NCI-H187 (cell line): ENCODE results near the gene ZNF648.
A peak's percentile ranks its signal among the peaks of the same experiment; 100 is the strongest.
"Not testable (repeated sequence)": the region's sequence is repeated elsewhere in the genome, so short reads cannot be mapped to it uniquely, and the experiment has no call there.

Experiments used
- DNase-seq, 2 experiments: peaks; one replicate each; lab custom pipeline; 2025; lab: John Stamatoyannopoulos, UW

The ZNF648 gene

DNA sequence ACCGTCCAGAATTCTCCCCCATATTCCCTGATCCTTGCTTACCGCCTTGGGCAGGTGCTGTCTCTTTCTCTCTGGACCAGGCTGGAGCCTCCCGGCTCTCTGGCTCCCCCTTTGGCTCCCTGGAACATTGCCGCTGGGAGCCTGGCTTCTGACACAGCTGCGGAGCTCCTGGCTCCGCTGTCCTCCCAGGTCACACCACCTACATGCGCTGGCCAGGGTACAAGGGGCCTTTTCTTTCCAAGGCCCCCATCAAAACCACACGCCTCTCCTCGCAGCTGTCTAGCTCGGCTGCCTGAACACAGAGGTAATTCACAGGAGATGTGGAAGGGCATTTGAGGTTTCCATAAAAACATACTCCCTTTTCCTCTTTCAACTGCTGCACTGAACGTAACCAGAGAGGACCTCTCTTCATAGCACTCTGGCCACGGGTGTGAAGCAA is 7.5 kb upstream of the ZNF648 start:
- peak; percentile 73 to 78 for DNase-seq

DNA sequence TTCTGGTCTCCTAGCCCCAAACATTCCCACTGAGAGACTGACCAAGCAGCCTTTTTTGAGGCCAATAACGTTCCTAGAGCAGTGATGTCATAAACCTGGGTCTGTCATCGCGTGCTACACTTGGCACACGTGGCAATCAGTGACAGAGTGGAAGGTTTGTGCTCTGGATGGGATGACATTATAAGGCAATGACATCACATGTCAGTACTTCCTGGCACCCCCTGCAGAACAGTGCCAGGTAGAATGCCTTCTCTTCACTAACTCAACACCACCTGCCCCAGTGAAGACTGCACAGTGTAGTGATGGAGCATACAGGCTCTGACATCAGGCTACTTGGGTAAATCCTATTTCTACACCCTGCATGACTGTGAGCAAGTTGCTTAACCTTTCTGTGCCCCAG is 5.4 kb upstream of the ZNF648 start:
- no peak for DNase-seq

DNA sequence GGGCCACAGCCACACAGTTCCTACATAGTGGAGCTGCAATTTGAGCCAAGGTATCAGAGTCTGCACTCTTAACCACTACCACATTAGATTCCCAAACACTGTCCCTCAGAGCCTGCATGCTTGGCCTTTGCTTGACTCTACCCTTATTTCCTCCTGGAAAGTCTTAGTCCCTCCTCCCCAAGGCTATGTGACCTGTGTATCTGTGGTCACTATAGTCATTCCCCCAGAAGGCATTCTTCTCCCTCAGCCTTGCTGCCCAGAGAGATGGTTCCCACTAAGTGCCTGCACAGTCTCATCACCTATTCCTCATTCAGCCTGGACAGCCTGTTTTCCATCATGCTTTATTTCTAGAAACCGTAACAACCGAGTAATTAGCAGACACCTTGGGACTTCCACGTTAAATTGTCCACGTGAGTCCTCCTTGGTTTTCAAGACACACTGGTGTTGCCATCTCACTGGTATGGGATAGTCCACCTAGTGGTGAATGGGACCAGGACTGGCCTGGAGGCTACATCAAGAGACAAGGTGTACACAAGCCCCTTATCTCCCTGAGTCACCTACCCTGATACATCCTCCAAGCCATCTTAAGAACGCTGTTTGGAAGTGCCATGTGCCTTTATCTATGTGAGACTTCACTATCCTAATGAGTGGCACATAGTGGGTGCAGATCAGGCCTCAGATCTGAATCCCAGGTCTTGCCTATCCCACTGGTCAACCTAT is 3.8 kb upstream of the ZNF648 start:
- DNase-seq: no peak

DNA sequence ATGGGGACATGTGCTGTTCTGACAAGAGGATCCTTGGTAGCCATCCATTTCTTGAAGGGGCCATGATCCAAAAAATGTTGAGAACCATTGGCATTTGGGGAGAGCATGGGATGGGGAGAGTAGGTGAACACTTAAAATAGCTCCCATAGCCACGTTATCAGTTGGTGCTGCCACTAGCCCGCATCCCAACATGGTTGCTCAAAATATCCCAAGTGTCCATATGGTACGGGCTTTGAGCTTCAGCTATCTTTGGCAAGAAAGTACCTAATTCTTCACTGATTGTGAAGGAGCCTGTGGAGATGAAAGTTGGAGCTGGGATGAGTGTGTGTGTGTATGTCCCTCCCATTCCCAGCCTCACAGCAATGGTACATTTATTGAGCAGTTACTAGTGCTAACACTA is 3.1 kb upstream of the ZNF648 start:
- DNase-seq: no peak

DNA sequence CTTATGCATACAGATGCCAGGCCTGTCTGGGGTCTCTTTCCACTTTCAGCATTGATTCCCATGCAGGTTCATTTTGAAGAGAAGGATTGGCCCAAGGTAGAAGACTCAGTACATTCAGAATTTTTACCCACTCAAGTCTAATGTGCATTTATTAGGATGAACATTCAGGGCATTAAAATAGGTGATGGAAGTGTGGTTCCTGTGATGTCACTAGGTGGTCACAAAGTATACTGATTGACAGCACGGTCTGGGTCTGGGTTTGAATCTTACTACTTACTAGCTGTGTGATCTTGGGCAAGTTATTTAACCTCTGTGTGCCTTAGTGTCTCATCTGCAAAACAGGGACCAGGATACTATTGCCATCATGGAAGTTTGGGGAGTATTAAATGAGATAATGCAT is 711 bp upstream of the ZNF648 start:
- no peak for DNase-seq

DNA sequence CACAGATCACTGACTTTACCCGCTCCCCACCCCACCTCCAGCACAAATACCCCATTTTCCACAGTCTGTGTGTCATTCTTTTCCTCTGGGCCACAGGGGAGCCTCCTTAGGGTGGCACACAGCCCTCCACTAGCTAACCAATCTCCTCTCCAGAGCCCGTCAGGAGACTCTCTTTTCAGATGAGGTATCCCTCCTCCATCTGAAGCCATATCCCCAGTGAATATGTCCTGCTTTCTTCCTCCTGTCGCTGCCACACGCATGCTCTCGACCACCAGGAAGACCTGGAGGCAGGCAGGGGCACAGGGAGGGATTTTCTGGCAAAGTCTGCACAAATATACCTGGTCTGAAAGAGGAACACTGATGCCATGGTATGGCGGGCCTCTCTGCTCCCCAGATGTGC is 635 bp downstream of the ZNF648 start:
- no peak for DNase-seq

DNA sequence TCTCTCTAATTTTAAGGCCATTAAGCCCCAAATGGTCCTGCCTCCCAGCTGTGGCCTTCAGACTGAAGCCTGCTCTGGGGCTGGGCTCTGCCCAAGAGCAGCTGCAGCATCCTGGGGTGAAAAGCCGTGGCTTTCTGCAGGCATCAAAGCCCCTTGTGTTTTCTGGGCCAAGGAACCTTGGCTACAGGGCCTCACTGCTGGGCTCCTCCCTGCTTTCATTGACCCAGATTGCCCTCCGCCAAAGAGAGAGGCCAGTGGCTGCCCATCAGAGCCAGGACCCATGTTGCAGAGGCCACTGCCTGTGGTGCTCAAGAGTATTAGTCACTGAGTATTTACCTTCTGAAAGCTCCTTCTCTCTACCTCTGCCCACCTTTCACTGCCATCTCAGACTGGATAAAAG is 1.6 kb downstream of the ZNF648 start:
- DNase-seq: no peak

DNA sequence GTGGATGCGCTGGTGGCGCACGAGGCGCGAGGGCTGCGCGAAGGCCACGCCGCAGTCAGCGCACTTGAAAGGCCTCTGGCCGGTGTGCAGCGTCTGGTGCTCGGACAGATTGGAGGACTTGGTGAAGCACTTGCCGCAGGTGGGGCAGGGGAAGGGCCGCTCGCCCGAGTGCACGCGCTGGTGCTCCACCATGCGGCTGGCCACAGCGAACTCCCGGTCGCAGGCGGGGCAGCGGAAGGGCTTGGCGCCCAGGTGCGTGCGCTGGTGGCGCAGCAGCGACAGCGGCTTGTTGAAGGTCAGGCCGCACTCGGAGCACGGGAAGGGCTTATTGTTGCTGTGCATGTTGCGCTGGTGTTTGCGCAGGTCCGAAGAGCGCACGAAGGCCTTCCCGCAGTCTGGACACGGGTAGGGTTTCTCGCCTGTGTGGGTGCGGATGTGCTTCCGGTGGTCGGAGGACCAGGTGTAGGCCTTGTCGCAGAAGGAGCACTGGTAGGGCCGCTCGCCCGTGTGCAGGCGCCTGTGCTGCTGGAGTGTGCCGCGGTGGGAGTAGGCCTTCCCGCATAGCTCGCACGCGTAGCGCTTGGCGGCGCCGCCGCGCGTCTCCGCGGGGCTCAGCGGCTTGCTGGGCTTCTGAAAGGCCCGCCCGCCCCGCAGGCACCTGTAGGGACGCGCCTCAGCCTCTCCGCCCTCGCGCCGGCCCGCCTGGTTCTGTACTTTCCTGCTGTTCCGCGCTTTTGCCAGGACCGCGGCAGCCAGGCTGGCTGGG is 4.7 kb downstream of the ZNF648 start:
- DNase-seq: no peak

DNA sequence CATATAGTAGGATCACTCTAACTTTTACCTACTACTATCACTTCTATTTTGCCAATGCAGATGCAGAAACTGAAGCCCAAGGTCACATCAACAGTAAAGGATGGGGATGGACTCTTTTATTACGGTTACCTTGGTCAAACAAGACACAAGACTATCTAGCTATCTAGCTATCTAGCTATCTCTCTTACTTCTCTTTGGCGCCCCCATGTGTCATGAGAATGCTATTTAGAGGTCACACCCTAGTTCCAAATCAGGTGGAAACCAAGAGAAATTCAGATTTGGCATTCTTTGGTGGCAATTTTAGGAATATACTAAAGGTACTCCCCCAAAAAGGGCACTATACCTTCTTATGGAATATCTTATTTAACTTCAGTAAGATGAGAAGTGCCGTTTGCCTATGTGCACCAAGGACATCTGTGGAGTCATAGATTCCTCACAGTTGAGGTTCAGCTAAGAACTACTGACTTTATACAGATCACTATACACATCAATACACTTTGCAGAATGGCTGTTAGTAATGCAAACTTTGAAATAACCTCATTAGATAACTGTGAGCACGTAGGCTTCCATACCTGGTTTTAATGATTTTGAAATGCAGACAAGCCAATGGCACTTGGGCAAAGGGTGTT is 6.7 kb downstream of the ZNF648 start:
- peak; percentile 8 to 60 for DNase-seq

DNA sequence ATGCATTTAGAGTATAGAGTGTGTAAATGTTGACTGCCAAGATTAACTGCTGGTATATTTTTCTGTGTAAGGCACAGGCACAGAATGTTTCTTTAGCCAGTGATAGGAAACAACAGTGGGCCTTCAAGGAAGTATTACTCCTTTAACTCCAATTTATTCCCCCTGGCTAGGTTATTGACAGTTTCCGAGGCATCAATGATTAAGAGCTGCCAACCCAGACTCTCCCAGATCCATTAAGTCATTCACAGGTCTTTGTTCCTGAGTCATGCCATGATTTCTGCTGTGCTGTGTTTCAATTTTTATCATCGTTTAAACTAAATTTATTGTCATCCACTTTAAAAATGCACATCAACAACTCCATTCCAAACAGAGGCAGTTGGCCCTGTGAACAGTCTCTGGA is 9.2 kb downstream of the ZNF648 start:
- no peak for DNase-seq

DNA sequence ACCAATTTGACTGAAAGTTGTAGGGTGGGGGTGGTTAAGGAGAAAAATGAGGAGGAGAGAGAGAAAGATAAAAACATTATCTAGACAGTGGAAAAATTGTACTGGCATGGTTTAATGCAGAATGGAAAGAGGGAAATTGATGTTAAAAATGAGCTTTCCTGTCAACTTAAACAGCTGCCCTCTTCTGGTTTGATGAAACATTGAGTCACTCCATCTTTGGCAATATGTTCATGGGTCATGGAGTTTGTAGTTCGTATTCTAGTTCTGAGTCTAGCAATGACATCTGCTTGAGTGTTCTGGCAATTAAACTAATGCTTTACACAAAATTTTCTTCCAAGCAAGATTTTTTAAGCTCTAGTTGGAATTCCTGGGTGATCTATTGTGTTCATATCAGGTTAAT is 9.6 kb downstream of the ZNF648 start:
- no peak for DNase-seq

DNA sequence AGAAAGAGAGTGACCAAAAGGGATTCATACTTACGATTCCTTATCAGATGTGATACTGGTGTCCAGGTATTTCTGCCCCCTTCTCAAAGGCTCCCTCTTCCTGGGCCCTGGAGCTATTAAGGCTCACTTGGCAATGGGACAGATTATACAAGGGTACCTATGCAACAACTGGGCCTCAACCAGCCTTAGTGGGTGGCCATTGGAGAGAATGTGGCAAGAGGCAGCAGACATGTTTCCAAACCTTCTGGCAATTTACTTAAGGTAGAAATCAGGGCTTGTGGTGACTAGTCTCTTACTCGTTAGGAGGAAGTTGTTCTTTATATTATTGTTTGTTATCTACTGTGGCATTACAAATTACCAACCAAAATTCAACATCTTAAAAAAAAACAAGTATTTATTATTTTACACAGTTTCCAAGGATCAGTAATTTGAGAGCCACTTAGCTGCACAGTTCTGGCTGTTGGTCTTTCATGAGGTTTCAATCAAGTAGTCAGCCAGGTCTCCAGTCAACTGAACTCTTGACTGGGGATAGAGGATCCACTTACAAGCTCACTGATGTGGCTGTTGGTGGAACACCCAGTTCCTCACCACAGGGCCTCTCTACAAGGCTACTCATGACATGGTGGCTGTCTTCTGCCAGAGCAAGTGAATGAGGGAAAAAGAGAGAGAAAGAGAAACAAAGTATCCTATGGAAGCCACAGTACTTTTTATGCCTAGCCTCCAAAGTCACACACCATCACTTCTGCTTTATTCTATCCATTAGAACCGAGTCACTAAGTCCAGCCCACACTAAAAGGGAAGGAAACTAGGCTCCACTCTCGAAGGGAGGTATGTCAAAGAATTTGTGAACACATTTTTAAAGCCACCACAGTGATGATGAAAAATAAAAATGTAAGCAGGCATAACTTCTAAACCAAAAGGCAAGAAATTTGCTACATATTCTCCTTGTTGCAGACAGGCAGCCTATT is 10.7 kb downstream of the ZNF648 start:
- DNase-seq: no peak

DNA sequence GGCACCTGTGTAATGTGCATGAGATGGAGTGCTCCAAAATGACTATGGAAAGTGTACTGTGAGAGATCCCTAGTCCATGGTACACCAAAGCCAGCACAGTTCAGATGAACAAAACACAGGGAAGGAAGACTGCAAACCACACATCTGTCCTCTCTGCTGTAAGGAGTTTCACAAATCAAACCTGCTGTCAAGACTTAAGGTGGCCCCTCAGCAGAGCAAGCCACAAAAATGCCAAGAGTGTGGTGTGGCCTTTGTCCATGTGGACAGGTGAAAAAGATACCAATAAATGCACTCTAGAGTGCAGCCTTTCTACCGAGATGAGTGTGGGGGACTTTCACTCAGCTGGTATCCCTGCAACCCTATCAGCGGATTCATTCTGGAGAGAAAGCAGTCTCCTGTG is 12.9 kb downstream of the ZNF648 start:
- DNase-seq: no peak

DNA sequence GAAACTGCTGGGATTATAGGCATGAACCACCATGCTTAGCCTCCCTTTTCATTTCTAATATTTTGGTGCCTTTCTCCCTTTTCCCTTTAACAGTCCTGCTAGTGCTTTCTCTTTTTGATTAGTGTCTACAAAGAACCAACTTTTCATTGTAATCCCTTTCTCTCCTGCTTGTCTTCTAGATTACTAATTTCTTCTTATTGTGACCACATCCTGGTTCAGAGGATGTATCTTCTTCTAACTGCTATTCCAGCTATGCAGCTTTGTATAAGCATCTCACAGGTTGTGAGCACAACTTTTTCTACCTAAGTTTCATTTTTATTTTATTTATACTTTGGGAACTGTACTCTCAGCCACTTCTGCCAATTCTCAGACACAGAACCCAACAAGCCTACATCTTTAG is 14.7 kb downstream of the ZNF648 start:
- DNase-seq: no peak

DNA sequence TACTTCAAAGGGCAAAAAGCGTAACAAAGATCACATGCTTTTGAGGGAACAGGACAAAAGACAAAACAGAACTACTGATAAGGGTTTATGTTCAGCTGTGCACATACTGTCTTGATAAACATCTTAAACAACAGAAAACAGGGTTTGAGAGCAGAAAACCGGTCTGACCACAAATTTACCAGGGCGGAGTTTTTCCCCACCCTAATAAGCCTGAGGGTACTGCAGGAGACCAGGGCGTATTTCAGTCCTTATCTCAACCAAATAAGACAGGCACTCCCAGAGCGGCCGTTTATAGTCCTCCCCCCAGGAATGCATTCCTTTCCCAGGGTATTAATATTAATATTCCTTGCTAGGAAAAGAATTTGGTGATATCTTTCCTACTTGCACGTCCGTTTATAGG is 16.0 kb downstream of the ZNF648 start:
- DNase-seq: not testable (repeated sequence)

DNA sequence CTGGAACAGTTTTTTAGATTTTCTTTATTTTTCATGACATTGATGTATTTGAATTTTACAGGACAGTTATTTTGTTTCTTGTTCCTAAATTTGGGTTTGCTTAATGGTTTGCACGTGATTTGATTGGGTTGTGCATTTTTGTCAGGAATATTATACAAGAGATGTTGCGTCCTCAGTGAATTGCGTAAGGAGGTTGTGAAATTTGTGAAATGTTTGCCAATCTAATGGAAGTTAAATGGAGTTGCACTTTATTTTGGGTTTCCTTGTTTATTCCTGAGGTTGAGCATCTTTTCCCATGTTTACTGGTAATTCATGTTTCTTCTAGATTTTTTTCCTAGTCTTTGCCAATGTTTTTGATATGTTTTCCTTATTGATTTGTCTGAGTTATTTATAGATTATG is 19.9 kb downstream of the ZNF648 start:
- DNase-seq: no peak

DNA sequence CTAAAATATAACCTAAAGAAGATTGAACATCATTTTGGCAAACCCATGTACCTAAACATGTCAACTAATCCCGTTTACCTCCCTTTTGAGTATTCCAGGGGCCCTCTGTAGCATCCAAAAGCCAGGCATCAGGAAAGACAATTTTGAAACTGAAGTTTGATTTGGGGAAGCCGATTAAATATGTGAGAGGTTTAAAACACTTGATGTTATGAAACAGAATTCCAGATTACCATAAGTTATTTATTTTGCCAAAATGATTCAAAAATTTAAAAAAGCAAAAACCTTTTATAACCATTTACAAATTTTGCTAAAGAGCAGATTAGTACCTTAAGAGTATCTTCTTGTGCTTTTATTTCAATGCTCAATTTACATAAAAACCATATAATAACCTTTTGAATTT is 23.3 kb downstream of the ZNF648 start:
- DNase-seq: no peak

DNA sequence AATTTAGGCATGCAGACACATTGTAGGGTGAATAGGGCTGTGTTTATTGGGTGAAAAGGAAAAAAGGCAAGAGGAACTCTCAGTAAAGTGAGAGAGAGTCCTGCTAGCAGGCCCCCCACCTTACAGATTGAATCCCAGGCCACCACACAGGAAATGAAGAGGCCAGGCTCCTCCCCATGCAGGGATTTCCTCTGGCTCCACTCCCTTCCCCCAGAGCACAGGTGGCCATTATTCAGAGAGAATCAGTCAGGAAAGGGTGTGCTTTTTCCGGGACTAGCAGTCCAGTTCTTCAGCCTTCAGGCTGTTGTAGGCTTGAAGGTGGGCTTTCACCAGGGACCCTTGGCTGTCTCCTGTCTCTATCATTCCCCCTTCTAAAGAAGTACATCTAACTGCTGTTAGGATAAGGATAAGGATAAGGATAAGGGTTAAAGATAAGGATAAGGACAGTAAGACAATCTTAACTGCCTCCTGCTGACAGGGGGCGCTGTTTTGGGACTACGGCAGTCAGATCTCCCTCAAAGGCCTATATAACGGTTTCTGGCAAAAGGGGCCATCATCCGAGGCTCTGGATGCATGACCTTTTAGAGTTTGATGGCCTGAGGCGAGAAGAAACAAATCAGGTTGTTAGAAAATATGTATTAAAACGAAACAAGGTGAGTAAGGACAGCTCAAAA is 26.3 kb downstream of the ZNF648 start:
- DNase-seq: no peak

DNA sequence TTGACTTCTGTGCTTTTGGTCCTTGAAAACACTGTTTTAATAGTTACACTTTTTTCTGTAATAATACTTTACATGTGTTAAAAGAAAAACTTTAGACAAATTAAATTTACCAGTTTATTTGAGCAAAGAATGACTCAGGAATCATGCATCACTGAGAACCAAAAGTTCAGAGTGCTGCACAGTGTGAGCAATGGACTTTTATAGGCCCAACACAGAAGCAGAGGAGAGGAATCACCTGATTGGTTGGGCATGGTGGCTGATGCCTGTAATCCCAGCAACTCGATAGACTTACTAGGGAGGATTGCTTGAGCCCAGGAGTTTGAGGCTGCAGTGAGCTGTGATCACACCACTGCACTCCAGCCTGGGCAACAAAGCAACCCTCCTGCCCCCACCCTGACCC is 29.3 kb downstream of the ZNF648 start:
- DNase-seq: no peak

DNA sequence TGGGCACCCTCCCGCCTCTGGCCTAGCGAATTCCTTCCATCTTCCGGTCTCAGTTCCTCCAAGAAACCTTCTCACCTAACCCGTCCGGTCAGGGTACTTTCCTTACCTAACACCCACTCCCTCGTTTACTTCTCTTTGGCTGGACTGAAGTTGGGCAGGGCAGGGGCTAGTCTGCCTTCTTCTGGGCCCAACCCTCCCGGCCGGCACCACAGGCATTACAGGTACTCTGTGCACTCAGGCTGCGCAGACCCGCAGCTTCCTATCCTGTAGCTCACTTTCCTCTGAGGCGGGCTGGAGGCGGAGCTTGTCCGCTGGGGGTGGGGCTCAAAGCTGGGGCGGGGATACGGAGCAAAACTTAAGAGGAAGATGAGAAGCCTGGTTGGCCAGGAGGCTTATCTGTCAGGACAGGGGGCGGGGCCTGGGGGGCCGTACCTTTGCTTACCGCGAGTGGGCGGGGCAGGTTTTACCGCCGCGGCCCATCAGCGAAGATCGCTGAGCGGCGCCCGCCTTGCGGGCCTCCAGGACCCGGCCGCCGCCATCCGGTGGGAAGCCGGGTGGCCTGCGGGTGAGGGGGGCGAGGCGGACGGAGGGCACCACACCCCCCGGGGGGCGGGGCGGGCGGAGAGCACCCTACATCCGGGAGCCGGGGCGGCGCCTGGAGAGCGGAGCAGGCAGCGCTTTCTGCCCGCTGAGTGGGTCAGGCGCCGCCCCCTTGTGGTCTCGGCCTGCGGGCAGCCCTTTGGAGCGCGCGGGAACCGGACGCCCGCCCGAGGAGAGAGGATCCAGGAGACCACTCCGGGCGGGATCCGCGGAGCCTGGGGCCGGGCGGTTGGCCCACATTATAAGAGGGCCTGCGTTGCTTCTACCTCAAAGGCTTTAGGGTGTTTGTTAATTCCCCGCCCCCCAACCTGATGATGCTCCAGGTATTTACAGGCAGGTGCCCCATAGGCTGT is 31.9 kb downstream of the ZNF648 start:
- peak; percentile 100 for DNase-seq
